ENCODE measurements around the gene WDPCP.

Gene WDPCP

GRCh38 chr2:63484901-63485300, 103.4 kb downstream of the WDPCP start:
- no peak for ATAC-seq
- TF ChIP-seq SNAI2 (CRISPR knock-in tag; IDR thresholded peaks at IDR 0.05), result no peak
- no peak for TF ChIP-seq CSDC2 (CRISPR knock-in tag; IDR thresholded peaks at IDR 0.05)
- TF ChIP-seq TSHZ2 (CRISPR knock-in tag; IDR thresholded peaks at IDR 0.05), result no peak
- no peak for TF ChIP-seq CSRNP3 (CRISPR knock-in tag; IDR thresholded peaks at IDR 0.05)
- TF ChIP-seq OSR1 (CRISPR knock-in tag; IDR thresholded peaks at IDR 0.05), result no peak
- TF ChIP-seq PPARA (CRISPR knock-in tag; IDR thresholded peaks at IDR 0.05; ENCODE audit: borderline replicate concordance), result no peak
- TF ChIP-seq ZNF8 (CRISPR knock-in tag; IDR thresholded peaks at IDR 0.05), result no peak
- TF ChIP-seq GLIS3 (CRISPR knock-in tag; IDR thresholded peaks at IDR 0.05), result no peak
- TF ChIP-seq BACH2 (CRISPR knock-in tag; IDR thresholded peaks at IDR 0.05; ENCODE audit: borderline replicate concordance), result no peak
- no peak for TF ChIP-seq ESRRG (CRISPR knock-in tag; IDR thresholded peaks at IDR 0.05)
- no peak for TF ChIP-seq ARNTL (CRISPR knock-in tag; IDR thresholded peaks at IDR 0.05; ENCODE audit: borderline replicate concordance, low read depth)
- TF ChIP-seq TCF4 (CRISPR knock-in tag; IDR thresholded peaks at IDR 0.05; ENCODE audit: borderline replicate concordance), result no peak
- TF ChIP-seq ZC3H10 (CRISPR knock-in tag; IDR thresholded peaks at IDR 0.05), result no peak
- TF ChIP-seq ZFP30 (CRISPR knock-in tag; IDR thresholded peaks at IDR 0.05), result no peak
- no peak for TF ChIP-seq ZNF70 (CRISPR knock-in tag; IDR thresholded peaks at IDR 0.05)
- TF ChIP-seq PATZ1 (CRISPR knock-in tag; IDR thresholded peaks at IDR 0.05; ENCODE audit: borderline replicate concordance), result no peak
- TF ChIP-seq TOX (CRISPR knock-in tag; IDR thresholded peaks at IDR 0.05; ENCODE audit: borderline replicate concordance), result no peak
- TF ChIP-seq ZFP3 (CRISPR knock-in tag; IDR thresholded peaks at IDR 0.05), result no peak
- TF ChIP-seq ISL1 (CRISPR knock-in tag; IDR thresholded peaks at IDR 0.05), result no peak

GRCh38 chr2:63484481-63484880, 103.8 kb downstream of the WDPCP start:
- no peak for TF ChIP-seq ZFP3 (CRISPR knock-in tag; IDR thresholded peaks at IDR 0.05)
- no peak for TF ChIP-seq TOX (CRISPR knock-in tag; IDR thresholded peaks at IDR 0.05; ENCODE audit: borderline replicate concordance)
- no peak for TF ChIP-seq ESRRG (CRISPR knock-in tag; IDR thresholded peaks at IDR 0.05)
- TF ChIP-seq PPARA (CRISPR knock-in tag; IDR thresholded peaks at IDR 0.05; ENCODE audit: borderline replicate concordance), result no peak
- no peak for TF ChIP-seq BACH2 (CRISPR knock-in tag; IDR thresholded peaks at IDR 0.05; ENCODE audit: borderline replicate concordance)
- no peak for TF ChIP-seq ZNF8 (CRISPR knock-in tag; IDR thresholded peaks at IDR 0.05)
- no peak for TF ChIP-seq ZNF70 (CRISPR knock-in tag; IDR thresholded peaks at IDR 0.05)
- TF ChIP-seq POU6F1 (CRISPR knock-in tag; IDR thresholded peaks at IDR 0.05; ENCODE audit: borderline replicate concordance, low read depth), result no peak
- no peak for TF ChIP-seq TSHZ2 (CRISPR knock-in tag; IDR thresholded peaks at IDR 0.05)
- no peak for TF ChIP-seq ARNTL (CRISPR knock-in tag; IDR thresholded peaks at IDR 0.05; ENCODE audit: borderline replicate concordance, low read depth)
- no peak for TF ChIP-seq OSR1 (CRISPR knock-in tag; IDR thresholded peaks at IDR 0.05)
- no peak for TF ChIP-seq ISL1 (CRISPR knock-in tag; IDR thresholded peaks at IDR 0.05)
- TF ChIP-seq CREB5 (CRISPR knock-in tag; IDR thresholded peaks at IDR 0.05; ENCODE audit: low read depth), result no peak
- TF ChIP-seq CSRNP3 (CRISPR knock-in tag; IDR thresholded peaks at IDR 0.05), result no peak
- no peak for TF ChIP-seq PATZ1 (CRISPR knock-in tag; IDR thresholded peaks at IDR 0.05; ENCODE audit: borderline replicate concordance)
- ATAC-seq, result no peak
